Measurements from ENCODE around the gene TUSC1. TPM values are rescaled to one million over a fixed set of nuclear protein-coding genes. Genes with fewer than 3 reads are reported as not detected.

TUSC1 gene
- total RNA-seq, 1 donor from 2014 or later, result 12.0 TPM

GRCh38 chr9:25636026-25636425, 42.2 kb downstream of the TUSC1 start:
- ATAC-seq (ENCODE audit: poor library complexity) (no peak), DNase-seq (no peak)
- intact Hi-C loops (cut with DNase I), result no loop called here

- DNase-seq, result no peak
- no peak for ATAC-seq (ENCODE audit: poor library complexity)
- intact Hi-C loops (cut with DNase I), result no loop called here
These were observed 49.0 kb downstream of the TUSC1 start for GRCh38 chr9:25629231-25629630.
